IPS-20b (cell line): ENCODE measurements around the gene NOL6.
"Not testable (repeated sequence)": the region's sequence is repeated elsewhere in the genome, so short reads cannot be mapped to it uniquely, and the experiment has no call there.

Source experiments
- H3K27ac ChIP-seq: one replicate; pipeline ENCODE4 v1.5.1; 2013; ENCODE audit warnings: low read length
- H3K27me3 ChIP-seq: 2 replicates; pipeline ENCODE4 v1.6.1; 2013; ENCODE audit warnings: mild to moderate bottlenecking, low read length, inconsistent platforms; ENCODE audit not compliant: insufficient read depth
- H3K36me3 ChIP-seq: 2 replicates; pipeline ENCODE4 v1.6.1; 2013; ENCODE audit warnings: low read depth, mild to moderate bottlenecking, inconsistent platforms, low read length, moderate library complexity; ENCODE audit not compliant: insufficient read depth
- H3K4me1 ChIP-seq: 2 replicates; pipeline ENCODE4 v1.6.1; 2013; ENCODE audit warnings: mild to moderate bottlenecking, control low read depth, inconsistent platforms, low read length, moderate library complexity; ENCODE audit not compliant: insufficient read depth
- H3K4me3 ChIP-seq: 2 replicates; pipeline ENCODE4 v1.5.1; 2013; ENCODE audit warnings: mild to moderate bottlenecking, low read length, inconsistent platforms
- H3K9ac ChIP-seq: 2 replicates; pipeline ENCODE4 v1.6.1; 2013; ENCODE audit warnings: low read depth, mild to moderate bottlenecking, inconsistent platforms, low read length, moderate library complexity
- H3K9me3 ChIP-seq: 2 replicates; pipeline ENCODE4 v1.6.1; 2013; ENCODE audit warnings: mild to moderate bottlenecking, low read depth, low read length, inconsistent platforms; ENCODE audit not compliant: insufficient read depth

Gene NOL6

GRCh38 chr9:33424043-33424442, 49.7 kb downstream of the NOL6 start:
- not testable (repeated sequence) for H3K4me3 ChIP-seq, H3K9ac ChIP-seq, H3K27me3 ChIP-seq, H3K9me3 ChIP-seq, H3K4me1 ChIP-seq, H3K36me3 ChIP-seq, H3K27ac ChIP-seq

DNA sequence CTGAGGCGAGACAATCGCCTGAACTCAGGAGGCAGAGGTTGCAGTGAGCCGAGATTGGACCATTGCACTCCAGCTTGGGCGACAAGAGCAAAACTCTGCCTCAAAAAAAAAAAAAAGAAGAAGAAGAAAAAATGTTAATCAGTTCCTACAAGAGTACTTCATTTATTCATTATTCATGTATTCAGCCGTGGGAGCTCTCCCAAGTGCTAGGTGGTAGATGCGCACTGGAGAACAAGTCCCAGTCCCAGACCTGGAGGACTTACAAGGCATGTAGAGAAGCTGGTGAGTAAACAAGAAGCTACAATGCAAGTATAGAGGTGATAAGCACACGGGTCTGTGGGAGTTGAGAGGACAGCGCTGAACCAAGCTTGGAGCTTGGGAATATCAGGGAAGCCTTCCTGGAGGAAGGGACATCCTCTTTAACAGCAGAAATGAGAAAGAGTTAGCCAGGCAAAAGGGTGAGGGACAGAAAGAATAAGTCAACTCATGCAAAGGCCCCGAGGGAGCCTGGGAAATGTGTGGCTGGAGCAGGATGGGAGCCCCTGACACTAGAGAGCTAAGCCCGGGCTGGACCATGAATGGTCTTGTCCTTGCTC, 53.9 kb downstream of the NOL6 start:
- H3K36me3 ChIP-seq, result no peaks in the 10 kb centered on the region
- no peak overlapping the region for H3K27ac ChIP-seq
- H3K4me1 ChIP-seq, result no peaks in the 10 kb centered on the region; the same call in 1 of the 2 replicates

DNA sequence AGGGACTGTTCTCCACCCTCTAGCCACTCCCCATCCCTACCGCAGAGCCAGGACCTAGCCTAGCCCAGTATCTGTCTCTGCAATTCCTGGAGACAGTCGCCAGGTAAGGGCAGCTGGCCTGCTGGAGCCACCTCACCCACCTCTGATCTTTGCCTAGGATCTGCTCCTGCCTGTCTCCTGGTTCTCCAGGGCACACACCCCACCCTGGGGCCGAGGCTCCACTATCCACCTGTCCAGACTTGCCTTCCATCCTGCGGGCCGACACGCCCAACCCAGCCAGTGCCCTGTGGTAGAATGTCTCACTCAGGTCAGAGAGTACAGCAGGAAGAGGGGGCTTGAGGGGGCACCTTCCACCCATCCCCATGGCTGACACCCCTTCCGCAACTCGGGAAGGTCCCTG, 55.6 kb downstream of the NOL6 start:
- no peaks in the 10 kb centered on the region for H3K27me3 ChIP-seq

More for the DNA sequence above, 53.9 kb downstream of the NOL6 start:
- no peak overlapping the region for H3K9ac ChIP-seq
- H3K4me3 ChIP-seq, result no peak overlapping the region
- H3K27me3 ChIP-seq, result no peaks in the 10 kb centered on the region
- H3K9me3 ChIP-seq, result no peaks in the 10 kb centered on the region

GRCh38 chr9:33416996-33417395, 56.7 kb downstream of the NOL6 start:
- no peaks in the 10 kb centered on the region; the same call in 1 of the 2 replicates for H3K4me1 ChIP-seq
- no peaks in the 10 kb centered on the region for H3K36me3 ChIP-seq
- no peaks in the 10 kb centered on the region for H3K27me3 ChIP-seq
- H3K4me3 ChIP-seq, result no peak overlapping the region
- no peak overlapping the region for H3K9ac ChIP-seq
- H3K9me3 ChIP-seq, result no peaks in the 10 kb centered on the region
- H3K27ac ChIP-seq, result no peak overlapping the region

More for the DNA sequence above, 55.6 kb downstream of the NOL6 start:
- H3K27ac ChIP-seq, result no peak overlapping the region
- H3K4me1 ChIP-seq, result no peaks in the 10 kb centered on the region; the same call in 1 of the 2 replicates
- no peaks in the 10 kb centered on the region for H3K9me3 ChIP-seq
- H3K9ac ChIP-seq, result no peak overlapping the region
- no peak overlapping the region for H3K4me3 ChIP-seq
- H3K36me3 ChIP-seq, result no peaks in the 10 kb centered on the region

- H3K27ac ChIP-seq, result no peak overlapping the region
- H3K4me3 ChIP-seq, result no peak overlapping the region
- H3K4me1 ChIP-seq, result no peaks in the 10 kb centered on the region; the same call in 1 of the 2 replicates
- no peaks in the 10 kb centered on the region for H3K36me3 ChIP-seq
- H3K27me3 ChIP-seq, result no peaks in the 10 kb centered on the region
- no peaks in the 10 kb centered on the region for H3K9me3 ChIP-seq
- H3K9ac ChIP-seq, result no peak overlapping the region
Observed at GRCh38 chr9:33415501-33416038, 58.2 kb downstream of the NOL6 start.

DNA sequence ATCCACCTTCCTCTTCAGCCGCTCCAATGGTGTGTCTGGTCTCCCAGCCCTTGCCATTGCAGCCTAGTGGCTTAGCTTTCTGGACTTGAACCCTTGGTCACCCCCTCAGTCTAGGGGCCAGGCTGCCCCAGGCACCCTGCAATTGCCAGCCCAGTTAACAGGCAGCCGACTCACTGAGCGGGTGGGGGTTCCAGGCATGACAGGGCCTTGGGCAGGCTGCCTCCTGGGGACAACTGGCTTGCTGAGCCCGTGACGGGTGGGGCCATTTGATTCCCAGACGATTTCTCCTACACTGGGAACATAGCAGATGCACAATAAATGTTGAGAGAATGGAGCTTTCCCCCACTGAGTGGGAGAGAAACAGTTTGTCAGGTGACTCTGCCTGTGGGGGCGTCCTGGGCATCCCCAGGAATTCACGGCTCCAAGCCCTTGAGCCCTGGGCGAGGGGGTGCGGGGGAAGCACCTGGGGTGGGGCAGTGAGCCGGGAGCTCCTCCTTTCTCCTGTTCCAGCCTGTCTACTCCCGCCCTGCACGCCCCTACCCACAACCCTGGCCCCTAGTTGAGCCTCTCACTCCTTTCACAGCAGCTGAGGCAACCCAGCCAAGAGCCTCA, 58.7 kb downstream of the NOL6 start:
- H3K27me3 ChIP-seq, result no peaks in the 10 kb centered on the region
- H3K36me3 ChIP-seq, result no peaks in the 10 kb centered on the region
- no peak overlapping the region for H3K9ac ChIP-seq
- H3K9me3 ChIP-seq, result no peaks in the 10 kb centered on the region
- no peaks in the 10 kb centered on the region; the same call in 1 of the 2 replicates for H3K4me1 ChIP-seq
- no peak overlapping the region for H3K4me3 ChIP-seq
- no peak overlapping the region for H3K27ac ChIP-seq

DNA sequence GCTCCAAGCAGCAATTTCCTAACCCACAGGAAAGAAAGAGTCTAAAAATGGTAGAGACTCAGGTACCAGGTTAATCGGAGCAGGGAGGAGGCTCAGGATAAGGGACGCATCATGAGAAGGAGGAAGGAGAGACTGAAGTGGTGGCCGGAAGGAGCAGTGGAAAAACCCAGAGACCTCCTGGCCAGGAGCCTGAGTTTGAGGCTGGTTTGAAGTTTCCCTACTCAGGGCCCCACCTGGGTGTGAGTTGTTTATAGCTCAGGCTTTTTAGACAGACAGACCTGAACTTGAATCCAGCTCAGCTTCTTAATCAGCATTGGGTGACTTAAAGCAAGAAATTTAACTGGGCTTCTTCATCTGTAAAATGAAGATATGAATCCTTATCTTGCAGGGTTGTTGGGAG, 59.5 kb downstream of the NOL6 start:
- Histone ChIP-seq H3K27me3 (no peaks in the 10 kb centered on the region), H3K27ac (no peak overlapping the region), H3K9ac (no peak overlapping the region), H3K9me3 (no peaks in the 10 kb centered on the region), H3K36me3 (no peaks in the 10 kb centered on the region), H3K4me1 (no peaks in the 10 kb centered on the region; the same call in 1 of the 2 replicates), H3K4me3 (no peak overlapping the region)
